SU-DHL-6 (cell line): ENCODE results near the gene SH3RF2.

Experiments
- H2AFZ ChIP-seq: fragments of 200-600 bp; sonication (generic); 2 replicates; pipeline ENCODE4 v1.6.1; 2014; ENCODE audit warnings: low read depth, mild to moderate bottlenecking, moderate library complexity, mixed read lengths, antibody characterized with exemption, low read length; ENCODE audit not compliant: severe bottlenecking
- H3F3A ChIP-seq: fragments of 200-600 bp; shearing (Covaris generic); 2 replicates; pipeline ENCODE4 v1.6.0; 2016; ENCODE audit warnings: antibody characterized with exemption, mild to moderate bottlenecking; ENCODE audit not compliant: insufficient read depth
- H3K27ac ChIP-seq: fragments of 200-600 bp; sonication (generic); 2 replicates; pipeline ENCODE4 v1.5.1; 2016; ENCODE audit warnings: low read depth, mild to moderate bottlenecking, low read length, moderate library complexity, mixed read lengths
- H3K27me3 ChIP-seq: fragments of 200-600 bp; sonication (generic), shearing (Covaris generic); 2 replicates; pipeline ENCODE4 v1.6.0; 2014; ENCODE audit warnings: mild to moderate bottlenecking, low read length
- H3K36me3 ChIP-seq: fragments of 200-600 bp; sonication (generic); 2 replicates; pipeline ENCODE4 v1.6.1; 2014; ENCODE audit warnings: mild to moderate bottlenecking, low read length, mixed read lengths
- H3K4me2 ChIP-seq: fragments of 300-600, 200-600 bp; shearing (Covaris generic), sonication (generic); 2 replicates; pipeline ENCODE4 v1.6.0; 2014; ENCODE audit warnings: low read length, low read depth, mild to moderate bottlenecking; ENCODE audit not compliant: poor library complexity, severe bottlenecking
- H3K4me3 ChIP-seq: fragments of 200-600 bp; sonication (generic); 2 replicates; pipeline ENCODE4 v1.5.1; 2014; ENCODE audit warnings: antibody characterized with exemption, low read length, mild to moderate bottlenecking, mixed read lengths; ENCODE audit not compliant: insufficient read depth, poor library complexity, severe bottlenecking
- H3K79me2 ChIP-seq: fragments of 200-600 bp; sonication (generic); 2 replicates; pipeline ENCODE4 v1.6.1; 2014; ENCODE audit warnings: mild to moderate bottlenecking, low read length, moderate library complexity; ENCODE audit not compliant: insufficient read depth
- H3K9ac ChIP-seq: fragments of 200-600 bp; sonication (generic); 2 replicates; pipeline ENCODE4 v1.7.0; 2014; ENCODE audit warnings: mild to moderate bottlenecking, low read length
- H3K9me2 ChIP-seq: fragments of 200-600 bp; sonication (generic); replicated peaks from 2 replicates; pipeline ENCODE4 v1.6.1; 2014; ENCODE audit warnings: low read length; ENCODE audit not compliant: insufficient read depth
- H3K9me3 ChIP-seq: fragments of 200-600 bp; sonication (generic); 2 replicates; pipeline ENCODE4 v1.6.1; 2014; ENCODE audit warnings: low read length, mixed read lengths; ENCODE audit not compliant: insufficient read depth
- H4K20me1 ChIP-seq: fragments of 200-600 bp; sonication (generic); 2 replicates; pipeline ENCODE4 v1.6.1; 2014; ENCODE audit warnings: low read depth, mild to moderate bottlenecking, antibody characterized with exemption, low read length, moderate library complexity, mixed read lengths
- EZH2phosphoT487 ChIP-seq: fragments of 200-600 bp; sonication (generic), shearing (Covaris generic); conservative IDR thresholded peaks from 2 replicates; pipeline ENCODE4 v1.6.1; 2018; ENCODE audit warnings: mild to moderate bottlenecking, antibody characterized with exemption, low read length, moderate library complexity, mixed read lengths
- TF ChIP-seq, protein P1 (sequence below): fragments of 200-600 bp; sonication (generic); IDR thresholded peaks from one replicate; pipeline ENCODE4 v1.5.1; 2017; ENCODE audit warnings: antibody characterized with exemption, mild to moderate bottlenecking, low read length, moderate library complexity; ENCODE audit not compliant: insufficient read depth, poor library complexity, severe bottlenecking

SH3RF2 gene

DNA sequence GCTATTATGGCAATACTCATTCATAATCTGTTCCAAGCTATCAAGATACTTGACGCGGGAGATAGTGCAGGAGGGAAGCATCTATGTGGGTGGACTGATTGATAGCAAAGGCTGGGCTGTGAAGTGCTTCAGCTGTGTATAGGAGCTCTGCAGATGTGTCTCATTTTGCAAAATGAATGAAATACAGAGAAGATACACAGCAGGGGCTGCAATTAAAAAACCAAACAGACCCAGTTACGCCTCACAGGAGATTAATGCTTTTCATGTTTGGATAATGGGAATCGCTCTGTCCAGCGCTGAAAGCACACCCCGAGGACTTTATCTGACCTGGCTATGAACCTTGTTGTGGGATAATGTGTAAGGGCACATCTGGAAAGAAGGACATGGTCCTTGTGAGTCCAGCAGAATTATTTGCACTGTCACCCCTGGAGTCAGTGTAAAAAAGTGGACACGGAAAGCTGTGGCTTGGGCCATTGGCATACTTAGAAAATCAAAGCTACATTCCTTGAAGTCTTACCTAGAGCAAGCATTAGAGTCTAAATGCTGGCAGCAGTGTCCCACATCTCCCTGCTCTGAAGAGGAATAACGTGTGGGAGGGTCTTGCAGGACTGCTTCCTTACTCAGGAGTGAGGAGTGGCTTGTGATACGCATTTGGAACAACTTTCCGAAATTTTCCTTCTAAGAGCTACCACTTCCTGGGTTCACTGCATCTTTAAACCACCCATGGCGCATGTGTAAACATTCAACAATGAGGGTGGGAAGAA, 2.6 kb downstream of the SH3RF2 start:
- TF ChIP-seq, protein P1, sequence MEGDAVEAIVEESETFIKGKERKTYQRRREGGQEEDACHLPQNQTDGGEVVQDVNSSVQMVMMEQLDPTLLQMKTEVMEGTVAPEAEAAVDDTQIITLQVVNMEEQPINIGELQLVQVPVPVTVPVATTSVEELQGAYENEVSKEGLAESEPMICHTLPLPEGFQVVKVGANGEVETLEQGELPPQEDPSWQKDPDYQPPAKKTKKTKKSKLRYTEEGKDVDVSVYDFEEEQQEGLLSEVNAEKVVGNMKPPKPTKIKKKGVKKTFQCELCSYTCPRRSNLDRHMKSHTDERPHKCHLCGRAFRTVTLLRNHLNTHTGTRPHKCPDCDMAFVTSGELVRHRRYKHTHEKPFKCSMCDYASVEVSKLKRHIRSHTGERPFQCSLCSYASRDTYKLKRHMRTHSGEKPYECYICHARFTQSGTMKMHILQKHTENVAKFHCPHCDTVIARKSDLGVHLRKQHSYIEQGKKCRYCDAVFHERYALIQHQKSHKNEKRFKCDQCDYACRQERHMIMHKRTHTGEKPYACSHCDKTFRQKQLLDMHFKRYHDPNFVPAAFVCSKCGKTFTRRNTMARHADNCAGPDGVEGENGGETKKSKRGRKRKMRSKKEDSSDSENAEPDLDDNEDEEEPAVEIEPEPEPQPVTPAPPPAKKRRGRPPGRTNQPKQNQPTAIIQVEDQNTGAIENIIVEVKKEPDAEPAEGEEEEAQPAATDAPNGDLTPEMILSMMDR: no peak
- no peak for TF ChIP-seq EZH2phosphoT487
- H3K9me3 ChIP-seq: no peaks in the 10 kb centered on the region
- H3K4me3 ChIP-seq: no peak overlapping the region
- no peaks in the 10 kb centered on the region for H4K20me1 ChIP-seq
- no peaks in the 10 kb centered on the region for H3K9me2 ChIP-seq
- no peaks in the 10 kb centered on the region for H3F3A ChIP-seq
- H3K27ac ChIP-seq: no peak overlapping the region
- H3K9ac ChIP-seq: no peak overlapping the region
- no peak overlapping the region for H2AFZ ChIP-seq
- H3K27me3 ChIP-seq: no peaks in the 10 kb centered on the region
- H3K79me2 ChIP-seq: no peaks in the 10 kb centered on the region
- H3K36me3 ChIP-seq: no peaks in the 10 kb centered on the region
- H3K4me2 ChIP-seq: no peak overlapping the region

DNA sequence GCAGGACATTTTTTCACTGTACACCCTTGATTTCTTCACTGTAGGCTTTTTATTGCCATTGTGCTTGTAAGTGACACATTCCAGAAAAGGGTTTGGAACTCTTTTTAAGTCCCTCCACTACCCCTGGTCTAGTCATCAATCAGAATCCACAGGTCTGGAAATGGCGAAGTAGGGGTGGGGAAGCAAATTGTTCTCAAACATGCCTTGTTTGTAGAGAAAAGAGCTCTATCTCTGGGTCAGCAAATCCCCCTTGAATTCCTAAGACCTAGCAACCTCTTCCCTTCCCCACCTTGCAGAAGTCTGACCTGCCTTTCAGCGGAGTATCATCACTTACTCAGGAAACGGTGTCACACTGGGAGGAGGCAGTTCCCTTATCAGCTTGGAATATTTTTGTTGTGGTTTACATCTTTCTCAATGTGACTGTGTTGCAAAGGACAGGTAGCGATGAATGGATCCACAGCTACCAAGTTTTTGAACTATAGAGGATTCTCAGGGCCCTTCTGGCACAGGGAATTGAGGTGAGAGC, 3.2 kb downstream of the SH3RF2 start:
- no peaks in the 10 kb centered on the region for H3K27me3 ChIP-seq
- H3K9ac ChIP-seq: no peak overlapping the region
- no peaks in the 10 kb centered on the region for H3K9me3 ChIP-seq
- H3K36me3 ChIP-seq: no peaks in the 10 kb centered on the region
- TF ChIP-seq EZH2phosphoT487: no peak
- TF ChIP-seq, protein P1: no peak
- H3F3A ChIP-seq: no peaks in the 10 kb centered on the region
- no peak overlapping the region for H3K4me2 ChIP-seq
- H3K79me2 ChIP-seq: no peaks in the 10 kb centered on the region
- no peaks in the 10 kb centered on the region for H4K20me1 ChIP-seq
- no peak overlapping the region for H3K4me3 ChIP-seq
- H3K9me2 ChIP-seq: no peaks in the 10 kb centered on the region
- H2AFZ ChIP-seq: no peak overlapping the region
- H3K27ac ChIP-seq: no peak overlapping the region

DNA sequence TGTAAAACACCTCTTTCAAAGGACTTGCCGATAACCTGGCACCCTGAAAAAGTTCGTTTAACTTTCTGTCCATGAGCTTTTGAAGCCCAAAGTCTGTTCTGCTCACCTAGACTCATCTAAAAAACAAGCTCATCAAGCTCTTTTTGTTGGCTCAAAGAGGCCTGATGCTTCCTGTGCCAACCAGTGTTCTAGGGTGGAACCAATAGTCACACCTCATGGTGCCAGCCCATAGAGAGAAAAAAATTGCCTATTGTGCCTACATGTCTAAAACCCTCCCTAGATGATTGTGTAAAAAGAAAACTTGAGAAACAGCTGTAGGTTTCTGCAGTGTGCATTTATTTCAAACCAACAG, 4.7 kb downstream of the SH3RF2 start:
- Histone ChIP-seq H3K9me2 (no peaks in the 10 kb centered on the region), H4K20me1 (no peaks in the 10 kb centered on the region), H3K36me3 (no peaks in the 10 kb centered on the region), H3K27ac (no peak overlapping the region), H3F3A (no peaks in the 10 kb centered on the region), H3K9me3 (no peaks in the 10 kb centered on the region), H3K4me3 (no peak overlapping the region), H3K79me2 (no peaks in the 10 kb centered on the region), H3K27me3 (no peaks in the 10 kb centered on the region), H2AFZ (no peak overlapping the region), H3K4me2 (no peak overlapping the region), H3K9ac (no peak overlapping the region)
- TF ChIP-seq EZH2phosphoT487: no peak
- TF ChIP-seq, protein P1: no peak
